GM12872 (cell line): ENCODE measurements around the gene ADGRV1.

Source experiments
- TF ChIP-seq, protein P1 (sequence below): IDR thresholded peaks from 3 replicates; pipeline ENCODE4 v1.5.1; 2011; ENCODE audit warnings: low read depth, mild to moderate bottlenecking, low read length, moderate library complexity; ENCODE audit not compliant: insufficient read depth

Gene ADGRV1

GRCh38 chr5:91074615-91075014 is 516.0 kb downstream of the ADGRV1 start:
- TF ChIP-seq, protein P1, sequence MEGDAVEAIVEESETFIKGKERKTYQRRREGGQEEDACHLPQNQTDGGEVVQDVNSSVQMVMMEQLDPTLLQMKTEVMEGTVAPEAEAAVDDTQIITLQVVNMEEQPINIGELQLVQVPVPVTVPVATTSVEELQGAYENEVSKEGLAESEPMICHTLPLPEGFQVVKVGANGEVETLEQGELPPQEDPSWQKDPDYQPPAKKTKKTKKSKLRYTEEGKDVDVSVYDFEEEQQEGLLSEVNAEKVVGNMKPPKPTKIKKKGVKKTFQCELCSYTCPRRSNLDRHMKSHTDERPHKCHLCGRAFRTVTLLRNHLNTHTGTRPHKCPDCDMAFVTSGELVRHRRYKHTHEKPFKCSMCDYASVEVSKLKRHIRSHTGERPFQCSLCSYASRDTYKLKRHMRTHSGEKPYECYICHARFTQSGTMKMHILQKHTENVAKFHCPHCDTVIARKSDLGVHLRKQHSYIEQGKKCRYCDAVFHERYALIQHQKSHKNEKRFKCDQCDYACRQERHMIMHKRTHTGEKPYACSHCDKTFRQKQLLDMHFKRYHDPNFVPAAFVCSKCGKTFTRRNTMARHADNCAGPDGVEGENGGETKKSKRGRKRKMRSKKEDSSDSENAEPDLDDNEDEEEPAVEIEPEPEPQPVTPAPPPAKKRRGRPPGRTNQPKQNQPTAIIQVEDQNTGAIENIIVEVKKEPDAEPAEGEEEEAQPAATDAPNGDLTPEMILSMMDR = no peak

- TF ChIP-seq, protein P1 = no peak
These were observed 517.5 kb downstream of the ADGRV1 start for GRCh38 chr5:91076138-91076537.

GRCh38 chr5:91077623-91078022 is 519.0 kb downstream of the ADGRV1 start:
- TF ChIP-seq, protein P1 = no peak

GRCh38 chr5:91079037-91079436 is 520.4 kb downstream of the ADGRV1 start:
- TF ChIP-seq, protein P1 = no peak

DNA sequence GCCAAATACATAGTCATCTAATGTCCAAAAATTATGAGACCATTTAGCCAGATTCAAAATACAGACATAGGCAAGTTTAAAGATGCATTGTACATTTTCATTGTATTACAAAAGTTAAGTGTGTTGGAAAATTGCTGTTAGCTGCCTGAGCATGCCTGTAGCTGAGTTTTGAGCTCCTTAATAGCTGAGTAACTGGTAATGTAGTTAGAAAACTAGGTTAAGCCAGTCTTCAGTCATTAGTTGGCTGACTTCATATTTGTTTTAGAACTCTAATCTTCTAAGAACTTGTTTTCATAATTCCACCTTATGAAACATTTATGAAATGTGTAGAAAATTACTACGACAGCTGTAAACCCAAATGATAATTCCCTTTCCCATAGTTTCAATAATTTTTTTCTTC is 531.2 kb downstream of the ADGRV1 start:
- TF ChIP-seq, protein P1 = no peak

- TF ChIP-seq, protein P1 = no peak
These were observed 532.4 kb downstream of the ADGRV1 start for GRCh38 chr5:91090995-91091394.

DNA sequence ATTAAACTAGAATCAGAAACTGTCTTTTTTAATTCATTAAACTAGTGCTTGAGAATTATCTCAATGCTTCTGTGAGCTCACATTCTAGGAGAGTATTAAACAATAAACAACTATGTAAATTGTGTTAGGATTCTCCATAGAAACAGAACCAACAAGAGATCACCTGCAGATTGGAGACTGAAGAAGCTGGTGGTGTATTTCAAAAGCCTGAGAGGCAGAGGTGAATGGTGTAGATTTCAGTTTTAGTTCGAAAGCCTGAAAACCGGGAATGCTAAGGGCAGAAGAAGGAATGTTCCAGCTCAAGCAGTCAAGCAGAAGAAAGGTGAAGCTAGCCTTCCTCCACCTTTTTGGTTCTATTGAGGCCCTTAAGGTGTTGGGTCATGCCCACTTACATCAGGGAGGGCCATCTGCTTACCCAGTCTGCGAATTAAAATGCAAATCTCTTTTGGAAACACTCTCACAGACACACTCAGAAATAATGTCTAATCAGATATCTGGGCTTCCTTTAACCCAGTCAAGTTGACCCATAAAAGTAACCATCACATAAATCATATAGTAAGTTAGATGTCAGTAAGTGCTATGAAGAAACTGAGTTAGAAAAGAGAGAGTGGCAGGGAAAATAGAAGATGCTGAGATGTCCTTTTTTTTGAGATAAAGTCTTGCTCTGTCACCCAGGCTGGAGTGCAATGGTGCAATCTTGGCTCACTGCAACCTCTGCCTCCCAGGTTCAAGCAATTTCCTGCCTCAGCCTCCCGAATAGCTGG is 533.1 kb downstream of the ADGRV1 start:
- TF ChIP-seq, protein P1 = no peak
